Activated CD8-positive, alpha-beta T cell treated with anti-CD3 and anti-CD28 coated beads, Interleukin-2, amount 10 ng/mL, durations not matched to agents 7 days and 5 days (primary cell): ENCODE measurements around the gene DTNBP1. TPM values are rescaled to one million over a fixed set of nuclear protein-coding genes. Genes with fewer than 3 reads are reported as not detected.

Experiments used
- ATAC-seq: fragments of 150-1000 bp; cut with Tn5 transposase; one replicate; pipeline ENCODE4 v1.10.0; 2021; ENCODE audit warnings: moderate library complexity
- CTCF ChIA-PET: fragments of 350-600 bp; sonication (Branson Sonifier 250); formaldehyde crosslinking; loops from one replicate; lab custom pipeline; 2021; ENCODE audit warnings: antibody characterized with exemption; lab: Charles Lee
- POLR2A ChIA-PET: fragments of 350-600 bp; sonication (Branson Sonifier 250); formaldehyde crosslinking; loops from one replicate; lab custom pipeline; 2021; ENCODE audit warnings: antibody characterized with exemption; lab: Charles Lee
- DNase-seq: peaks from one replicate; pipeline ENCODE4 v3.0.0-alpha.2; 2020
- H3K27ac Mint-ChIP-seq: one replicate; pipeline ENCODE4 v1.8.0; 2021; ENCODE audit warnings: mild to moderate bottlenecking, mixed read lengths
- H3K27me3 Mint-ChIP-seq: one replicate; pipeline ENCODE4 v1.8.0; 2021; ENCODE audit warnings: low read depth, mixed read lengths
- H3K36me3 Mint-ChIP-seq: one replicate; pipeline ENCODE4 v1.8.0; 2021; ENCODE audit warnings: low read depth, mixed read lengths
- H3K4me1 Mint-ChIP-seq: one replicate; pipeline ENCODE4 v1.8.0; 2021; ENCODE audit warnings: low read depth, mixed read lengths
- H3K4me3 Mint-ChIP-seq: one replicate; pipeline ENCODE4 v1.8.0; 2021; ENCODE audit warnings: mild to moderate bottlenecking, mixed read lengths
- H3K9me3 Mint-ChIP-seq: one replicate; pipeline ENCODE4 v1.8.0; 2022; ENCODE audit warnings: mixed read lengths; ENCODE audit not compliant: insufficient read depth
- total RNA-seq, 2 experiments: library from RNA; stranded (reverse); gene quantifications; one replicate each; pipeline ENCODE4 v1.2.3, GENCODE V29; 2021

The DTNBP1 gene
- total RNA-seq, 2 experiments from 2014 or later, result 17.7 to 19.0 TPM

- DNase-seq (no peak), ATAC-seq (no peak)
- Mint-ChIP-seq H3K36me3 (peaks cover 7% of the 10 kb centered on the region), H3K4me3 (no peak overlapping the region), H3K9me3 (no peaks in the 10 kb centered on the region), H3K27ac (no peak overlapping the region), H3K4me1 (peaks cover 13% of the 10 kb centered on the region), H3K27me3 (no peaks in the 10 kb centered on the region)
- ChIA-PET CTCF (interaction anchor here (0.8 to 3.7 kb wide), 8 partner anchors 8 to 1482 kb away, joined by 3 to 14 read pairs (median 6); no protein-coding TSS in a partner anchor), POLR2A (no interaction called here)
Observed at GRCh38 chr6:15622045-15622740, 40.6 kb downstream of the DTNBP1 start.

DNA sequence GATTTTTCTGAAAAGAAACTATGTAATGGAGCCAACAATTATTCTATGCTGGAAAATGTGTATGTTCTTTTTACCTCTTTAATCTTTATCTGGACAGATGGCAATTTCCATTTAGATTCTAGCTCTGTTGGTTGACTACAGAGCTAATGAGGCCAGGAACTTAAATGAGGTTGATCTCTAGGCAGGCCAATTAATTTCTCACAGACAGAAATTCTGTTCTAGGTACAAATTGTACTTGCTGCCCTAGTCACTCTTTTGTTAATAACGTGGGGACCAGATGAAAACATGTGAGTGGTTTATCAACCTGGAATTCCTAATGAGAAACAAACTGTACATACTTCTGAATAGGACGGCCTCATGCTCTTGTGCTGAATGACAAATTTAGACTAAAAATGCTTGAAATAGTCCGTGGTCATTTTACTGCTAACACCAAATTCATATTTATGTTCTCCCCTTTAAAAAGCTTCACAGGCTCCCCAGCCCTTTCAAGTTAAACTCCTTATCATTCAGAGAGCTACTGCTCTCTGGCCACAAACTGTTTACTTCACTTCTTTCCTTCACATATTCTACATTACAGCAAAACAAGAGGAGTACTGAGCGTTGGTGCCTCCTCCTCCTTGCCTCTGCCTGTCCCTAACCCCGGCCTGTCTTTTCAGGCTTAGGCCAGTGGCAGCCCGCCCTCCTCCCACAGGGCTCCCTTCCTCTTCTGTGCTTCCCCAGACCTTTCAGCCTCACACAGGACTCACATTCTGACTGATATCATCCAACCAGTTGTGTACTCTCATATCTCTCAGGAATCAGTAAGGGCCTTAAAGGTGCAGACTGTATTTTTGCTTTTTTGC is 41.4 kb downstream of the DTNBP1 start:
- ATAC-seq (no peak), DNase-seq (no peak)

GRCh38 chr6:15620611-15621010 is 42.2 kb downstream of the DTNBP1 start:
- CTCF ChIA-PET, result no interaction called here
- ATAC-seq, result no peak
- Mint-ChIP-seq H3K27me3 (no peaks in the 10 kb centered on the region), H3K36me3 (no peaks in the 10 kb centered on the region), H3K9me3 (no peaks in the 10 kb centered on the region), H3K4me1 (peaks cover 9% of the 10 kb centered on the region), H3K27ac (no peak overlapping the region), H3K4me3 (no peak overlapping the region)
- DNase-seq, result no peak
- POLR2A ChIA-PET, result no interaction called here

More for the DNA sequence above, 41.4 kb downstream of the DTNBP1 start:
- Mint-ChIP-seq H3K4me1 (peaks cover 9% of the 10 kb centered on the region), H3K27me3 (no peaks in the 10 kb centered on the region), H3K9me3 (no peaks in the 10 kb centered on the region), H3K27ac (no peak overlapping the region), H3K36me3 (peaks cover 3% of the 10 kb centered on the region), H3K4me3 (no peak overlapping the region)
- CTCF ChIA-PET, result interaction anchor here (2.1 kb wide), 1 partner anchor 10 kb away, joined by 14 read pairs; no protein-coding TSS in a partner anchor
- POLR2A ChIA-PET, result no interaction called here

DNA sequence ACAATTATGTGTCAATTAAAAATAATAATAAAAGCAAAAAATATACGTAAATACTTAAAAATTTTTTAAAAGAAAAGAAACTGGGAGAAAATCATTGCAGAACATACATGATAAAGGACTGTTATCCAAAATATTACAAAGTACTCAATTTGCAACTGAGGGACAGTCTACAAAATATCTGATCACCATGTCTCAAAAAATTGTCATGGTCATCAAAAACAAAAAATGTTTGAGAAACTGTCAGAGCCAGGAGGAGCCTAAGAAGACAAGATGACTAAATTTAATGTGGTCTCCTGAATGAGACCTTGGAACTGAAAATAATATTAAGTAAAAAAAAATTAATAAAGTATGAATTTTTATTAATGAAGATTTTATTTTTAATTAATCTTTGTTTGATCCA is 43.5 kb downstream of the DTNBP1 start:
- no peak for DNase-seq
- Mint-ChIP-seq H3K27me3 (no peaks in the 10 kb centered on the region), H3K36me3 (peaks cover 6% of the 10 kb centered on the region), H3K27ac (no peak overlapping the region), H3K4me1 (peaks cover 9% of the 10 kb centered on the region), H3K9me3 (no peaks in the 10 kb centered on the region), H3K4me3 (no peak overlapping the region)
- POLR2A ChIA-PET, result no interaction called here
- CTCF ChIA-PET, result no interaction called here
- ATAC-seq, result no peak

DNA sequence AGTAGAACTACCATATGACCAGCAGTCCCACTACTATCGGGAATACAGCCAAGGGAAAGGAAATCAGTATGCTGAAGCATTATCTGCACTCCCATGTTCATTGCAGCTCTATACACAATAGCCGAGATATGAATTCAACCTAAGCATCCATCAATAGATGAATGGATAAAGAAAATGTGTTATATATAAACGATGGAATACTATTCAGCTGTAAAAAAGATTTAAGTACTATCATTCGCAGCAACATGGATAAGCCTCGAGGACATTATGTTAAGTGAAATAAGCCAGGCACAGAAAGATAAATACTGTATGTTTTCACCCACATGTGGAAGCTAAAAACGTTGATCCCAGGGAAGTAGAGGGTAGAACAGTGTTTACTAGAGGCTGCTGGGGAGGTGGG is 44.1 kb downstream of the DTNBP1 start:
- CTCF ChIA-PET, result no interaction called here
- Mint-ChIP-seq H3K4me1 (peaks cover 9% of the 10 kb centered on the region), H3K4me3 (no peak overlapping the region), H3K27me3 (no peaks in the 10 kb centered on the region), H3K27ac (no peak overlapping the region), H3K36me3 (peaks cover 12% of the 10 kb centered on the region), H3K9me3 (no peaks in the 10 kb centered on the region)
- no peak for DNase-seq
- POLR2A ChIA-PET, result no interaction called here
- no peak for ATAC-seq

- ChIA-PET CTCF (no interaction called here), POLR2A (no interaction called here)
- no peak overlapping the region for H3K27ac Mint-ChIP-seq
- peaks cover 12% of the 10 kb centered on the region for H3K4me1 Mint-ChIP-seq
- H3K4me3 Mint-ChIP-seq, result no peak overlapping the region
- DNase-seq, result no peak
- no peak for ATAC-seq
- H3K36me3 Mint-ChIP-seq, result peaks cover 19% of the 10 kb centered on the region
- no peaks in the 10 kb centered on the region for H3K9me3 Mint-ChIP-seq
- H3K27me3 Mint-ChIP-seq, result no peaks in the 10 kb centered on the region
Observed at GRCh38 chr6:15616261-15616660, 46.6 kb downstream of the DTNBP1 start.

- Mint-ChIP-seq H3K9me3 (no peaks in the 10 kb centered on the region), H3K4me3 (no peak overlapping the region), H3K4me1 (peaks cover 12% of the 10 kb centered on the region), H3K27me3 (no peaks in the 10 kb centered on the region), H3K36me3 (peaks cover 19% of the 10 kb centered on the region), H3K27ac (no peak overlapping the region)
- ATAC-seq (no peak), DNase-seq (no peak)
- CTCF ChIA-PET, result interaction anchor here (1.0 to 3.4 kb wide), 3 partner anchors 9 to 236 kb away, joined by 3 to 12 read pairs (median 4); no protein-coding TSS in a partner anchor
- POLR2A ChIA-PET, result no interaction called here
Observed at GRCh38 chr6:15615802-15616201, 47.0 kb downstream of the DTNBP1 start.

GRCh38 chr6:15614277-15614676 is 48.6 kb downstream of the DTNBP1 start:
- no peak overlapping the region for H3K4me3 Mint-ChIP-seq
- DNase-seq (no peak), ATAC-seq (no peak)
- no peaks in the 10 kb centered on the region for H3K27me3 Mint-ChIP-seq
- peaks cover 23% of the 10 kb centered on the region for H3K36me3 Mint-ChIP-seq
- ChIA-PET CTCF (interaction anchor here (1.3 to 3.4 kb wide), 3 partner anchors 9 to 29 kb away, joined by 4 to 12 read pairs (median 5); no protein-coding TSS in a partner anchor), POLR2A (no interaction called here)
- H3K4me1 Mint-ChIP-seq, result peaks cover 12% of the 10 kb centered on the region
- no peak overlapping the region for H3K27ac Mint-ChIP-seq
- H3K9me3 Mint-ChIP-seq, result no peaks in the 10 kb centered on the region

DNA sequence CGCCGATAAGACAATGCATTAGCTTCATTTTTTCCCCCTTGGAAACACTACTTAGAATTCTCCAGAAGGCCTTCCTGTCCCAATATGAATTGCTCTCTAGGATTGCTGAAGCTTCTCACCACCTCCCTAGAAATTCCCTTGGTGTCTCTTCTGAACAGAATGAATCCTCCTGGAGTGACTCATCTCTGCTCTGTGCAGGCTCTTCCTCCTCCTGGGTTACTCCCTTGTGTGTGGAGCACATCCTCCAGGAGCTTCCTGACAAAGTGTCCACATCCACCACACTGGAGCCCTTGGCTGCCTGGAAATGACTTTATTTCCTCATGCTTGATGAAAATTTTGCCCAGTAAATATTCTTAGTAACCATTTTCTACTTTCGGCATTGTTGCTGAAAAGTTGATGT is 54.4 kb downstream of the DTNBP1 start:
- Mint-ChIP-seq H3K27me3 (no peaks in the 10 kb centered on the region), H3K4me1 (peaks cover 12% of the 10 kb centered on the region), H3K9me3 (no peaks in the 10 kb centered on the region), H3K4me3 (no peak overlapping the region), H3K36me3 (peaks cover 13% of the 10 kb centered on the region), H3K27ac (no peak overlapping the region)
- CTCF ChIA-PET, result no interaction called here
- POLR2A ChIA-PET, result no interaction called here
- ATAC-seq (no peak), DNase-seq (no peak)

DNA sequence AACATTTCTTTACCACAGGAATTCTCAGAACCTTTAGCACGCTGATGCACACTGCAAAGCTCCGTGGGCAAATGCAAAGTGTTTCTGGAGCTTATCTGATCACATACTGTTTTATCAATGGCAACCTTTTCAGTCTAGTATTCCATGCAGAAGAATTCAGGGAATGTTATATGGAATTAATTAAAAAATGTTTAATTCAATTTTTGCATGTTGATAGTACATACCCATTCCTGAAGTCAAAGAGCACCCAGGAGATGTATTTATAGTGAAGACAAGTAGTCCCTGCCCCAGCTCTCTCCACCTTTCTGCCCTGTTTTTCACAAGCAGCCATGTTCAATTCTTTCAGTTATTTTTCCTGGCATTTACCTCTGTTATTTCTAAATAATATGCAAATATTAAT is 55.2 kb downstream of the DTNBP1 start:
- peaks cover 9% of the 10 kb centered on the region for H3K4me1 Mint-ChIP-seq
- H3K27ac Mint-ChIP-seq, result no peak overlapping the region
- no peak overlapping the region for H3K4me3 Mint-ChIP-seq
- peaks cover 13% of the 10 kb centered on the region for H3K36me3 Mint-ChIP-seq
- ChIA-PET CTCF (no interaction called here), POLR2A (no interaction called here)
- DNase-seq (no peak), ATAC-seq (no peak)
- no peaks in the 10 kb centered on the region for H3K9me3 Mint-ChIP-seq
- H3K27me3 Mint-ChIP-seq, result no peaks in the 10 kb centered on the region

DNA sequence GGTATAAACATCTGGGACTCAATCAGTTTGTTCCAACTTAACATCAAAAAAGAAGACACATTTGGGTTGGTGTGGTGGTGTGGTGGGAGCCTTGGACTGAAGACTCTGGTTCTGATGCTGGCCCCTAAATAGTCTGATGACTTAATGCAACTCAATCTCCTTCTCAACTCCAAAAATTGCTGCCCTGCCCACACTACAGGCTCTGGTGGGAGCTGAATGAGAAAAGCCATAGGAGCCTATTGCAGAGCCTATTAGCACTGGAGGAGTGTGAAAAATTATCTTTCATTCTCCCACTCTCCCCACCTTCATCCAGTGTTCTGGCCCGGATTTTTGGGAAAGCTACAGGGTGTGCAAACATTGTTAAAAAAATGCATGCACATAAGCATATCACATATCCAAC is 56.5 kb downstream of the DTNBP1 start:
- CTCF ChIA-PET, result no interaction called here
- no peak for ATAC-seq
- DNase-seq, result no peak
- Mint-ChIP-seq H3K4me3 (no peak overlapping the region), H3K36me3 (peaks cover 11% of the 10 kb centered on the region), H3K27ac (no peak overlapping the region), H3K4me1 (peaks cover 3% of the 10 kb centered on the region), H3K27me3 (no peaks in the 10 kb centered on the region), H3K9me3 (no peaks in the 10 kb centered on the region)
- POLR2A ChIA-PET, result no interaction called here

- no peaks in the 10 kb centered on the region for H3K9me3 Mint-ChIP-seq
- ATAC-seq, result no peak
- peaks cover 3% of the 10 kb centered on the region for H3K4me1 Mint-ChIP-seq
- no peak overlapping the region for H3K27ac Mint-ChIP-seq
- ChIA-PET POLR2A (no interaction called here), CTCF (no interaction called here)
- no peaks in the 10 kb centered on the region for H3K27me3 Mint-ChIP-seq
- DNase-seq, result no peak
- peaks cover 15% of the 10 kb centered on the region for H3K36me3 Mint-ChIP-seq
- no peak overlapping the region for H3K4me3 Mint-ChIP-seq
Observed at GRCh38 chr6:15604843-15605242, 58.0 kb downstream of the DTNBP1 start.
